Thymus (tissue), 11 donors: Measurements from ENCODE around the gene UBL4A. TPM values are rescaled to one million over a fixed set of nuclear protein-coding genes. Genes with fewer than 3 reads are reported as not detected.
"Not testable (repeated sequence)": the region's sequence is repeated elsewhere in the genome, so short reads cannot be mapped to it uniquely, and the experiment has no call there.

ENCODE experiments used
- DNase-seq, 9 donors: peaks; one replicate each; pipeline ENCODE4 v3.0.0-alpha.2; 2013; ENCODE audit warnings: low spot score in 9 of 9, low read depth in 6 of 9, missing footprints in 1 of 9
- H3K27ac ChIP-seq, 2 donors: one replicate each; pipeline ENCODE4 v1.5.1; 2013; ENCODE audit warnings: control low read depth in 1 of 2, low read depth in 1 of 2, low read length in 1 of 2, mild to moderate bottlenecking in 1 of 2, moderate library complexity in 1 of 2
- H3K27me3 ChIP-seq, 2 donors: one replicate each; pipeline ENCODE4 v1.5.1; 2013; ENCODE audit warnings: low read length in 1 of 2; ENCODE audit not compliant: control insufficient read depth in 2 of 2, insufficient read depth in 1 of 2
- H3K36me3 ChIP-seq, 2 donors: one replicate each; pipeline ENCODE4 v1.5.1; 2013; ENCODE audit warnings: low read length in 1 of 2, mild to moderate bottlenecking in 1 of 2, moderate library complexity in 1 of 2; ENCODE audit not compliant: control insufficient read depth in 2 of 2, insufficient read depth in 2 of 2
- H3K4me1 ChIP-seq, 2 donors: one replicate each; pipeline ENCODE4 v1.5.1; 2013; ENCODE audit warnings: low read length in 2 of 2; ENCODE audit not compliant: control insufficient read depth in 2 of 2, insufficient read depth in 2 of 2
- H3K4me3 ChIP-seq, 2 donors: one replicate each; pipeline ENCODE4 v1.5.1; 2013; ENCODE audit warnings: low read length in 2 of 2, control low read depth in 1 of 2, mild to moderate bottlenecking in 1 of 2
- H3K9me3 ChIP-seq, 2 donors: one replicate each; pipeline ENCODE4 v1.5.1; 2013; ENCODE audit warnings: low read length in 1 of 2, mild to moderate bottlenecking in 1 of 2; ENCODE audit not compliant: control insufficient read depth in 2 of 2, insufficient read depth in 1 of 2
- WGBS: extraction: QIAGEN DNeasy Blood & Tissue Kit; methylation state at CpG from one replicate; pipeline ENCODE4 v1.1.7; 2013; 5-methylcytosine and 5-hydroxymethylcytosine counted together
- polyA plus RNA-seq: library from polyadenylated mRNA; stranded (reverse); fragments of 200-250 nt; gene quantifications from one replicate; pipeline ENCODE4 v1.2.3, GENCODE V29; 2013
- total RNA-seq: library from RNA; stranded (reverse); fragments of 120-200 nt; gene quantifications from one replicate; pipeline ENCODE4 v1.2.4, GENCODE V29; 2013
- donor health status: healthy.

The UBL4A gene
- total and polyA plus RNA-seq, 2 donors: 20.7 to 29.9 TPM

DNA sequence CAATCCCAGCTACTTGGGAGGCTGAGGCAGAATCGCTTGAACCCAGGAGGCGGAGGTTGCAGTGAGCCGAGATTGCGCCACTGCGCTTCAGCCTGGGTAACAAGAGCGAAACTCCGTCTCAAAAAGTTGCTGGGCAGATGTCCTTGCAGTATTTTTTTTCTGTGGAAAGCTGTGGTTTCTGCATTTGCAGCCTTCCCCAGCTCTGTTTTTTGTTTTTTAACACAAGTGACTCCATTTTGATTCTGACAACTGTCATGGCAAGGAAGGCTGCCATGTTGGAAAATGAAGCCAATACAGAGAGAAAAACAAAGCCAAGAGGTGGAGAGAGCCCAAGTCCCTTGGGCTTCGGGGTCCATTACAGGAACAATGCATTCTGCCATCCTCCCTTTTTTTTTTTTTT lies 15.7 kb upstream of the UBL4A start:
- Histone ChIP-seq H3K4me1 (no peaks in the 10 kb centered on the region), H3K9me3 (peaks cover 0 to 6% of the 10 kb centered on the region in 2 donors), H3K36me3 (peaks cover 8 to 15% of the 10 kb centered on the region in 2 donors), H3K27ac (no peak overlapping the region), H3K4me3 (no peak overlapping the region), H3K27me3 (no peaks in the 10 kb centered on the region)
- DNase-seq: no peak
- 83% methylated on average over 8 of the region's 8 CpGs for WGBS

DNA sequence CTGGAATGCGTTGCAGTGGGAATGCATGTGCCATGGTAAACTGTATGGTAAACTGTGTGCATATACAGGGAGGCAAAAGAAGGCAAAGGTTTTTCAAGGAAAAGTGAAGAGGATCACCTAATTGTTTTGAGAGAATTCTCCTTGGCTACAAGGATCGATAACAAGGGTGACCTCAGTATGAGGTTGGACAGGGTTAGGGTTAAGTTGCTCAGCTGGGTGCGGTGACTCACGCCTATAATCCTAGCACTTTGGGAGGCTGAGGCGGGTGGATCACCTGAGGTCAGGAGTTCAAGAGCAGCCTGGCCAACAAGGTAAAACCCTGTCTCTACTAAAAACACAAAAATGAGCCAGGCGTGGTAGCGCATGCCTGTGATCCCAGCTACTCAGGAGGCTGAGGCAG lies 15.0 kb upstream of the UBL4A start:
- H3K27me3 ChIP-seq, H3K36me3 ChIP-seq, H3K4me3 ChIP-seq, H3K27ac ChIP-seq, H3K9me3 ChIP-seq, DNase-seq, H3K4me1 ChIP-seq: not testable (repeated sequence)
- 94% methylated on average over 7 of the region's 7 CpGs for whole genome bisulfite sequencing

DNA sequence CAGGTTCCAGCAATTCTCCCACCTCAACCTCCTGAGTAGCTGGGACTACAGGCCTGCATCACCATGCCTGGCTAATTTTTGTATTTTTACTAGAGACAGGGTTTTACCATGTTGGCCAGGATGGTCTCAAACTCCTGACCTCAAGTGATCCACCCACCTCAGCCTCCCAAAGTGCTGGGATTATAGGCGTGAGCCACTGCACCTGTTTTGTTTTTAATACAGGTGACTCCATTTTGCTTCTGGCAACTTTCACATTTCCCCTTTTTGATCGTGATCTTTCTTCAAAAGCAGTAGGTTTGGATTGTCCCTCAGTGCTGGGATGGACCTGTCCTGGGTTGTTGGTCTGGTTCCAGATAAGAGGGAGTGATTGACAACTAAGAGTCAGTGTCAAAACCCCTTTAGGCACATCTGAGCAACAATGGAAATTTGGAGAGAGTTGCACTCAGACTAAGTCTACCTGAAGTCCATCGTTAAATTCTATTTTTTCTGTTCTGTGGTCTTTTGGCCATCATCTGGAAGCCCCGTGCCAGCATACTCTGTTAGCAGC lies 10.2 kb upstream of the UBL4A start:
- not testable (repeated sequence) for H3K4me3 ChIP-seq, H3K27me3 ChIP-seq, H3K27ac ChIP-seq, H3K9me3 ChIP-seq, H3K36me3 ChIP-seq, DNase-seq, H3K4me1 ChIP-seq
- WGBS: 86% methylated on average over 4 of the region's 4 CpGs

DNA sequence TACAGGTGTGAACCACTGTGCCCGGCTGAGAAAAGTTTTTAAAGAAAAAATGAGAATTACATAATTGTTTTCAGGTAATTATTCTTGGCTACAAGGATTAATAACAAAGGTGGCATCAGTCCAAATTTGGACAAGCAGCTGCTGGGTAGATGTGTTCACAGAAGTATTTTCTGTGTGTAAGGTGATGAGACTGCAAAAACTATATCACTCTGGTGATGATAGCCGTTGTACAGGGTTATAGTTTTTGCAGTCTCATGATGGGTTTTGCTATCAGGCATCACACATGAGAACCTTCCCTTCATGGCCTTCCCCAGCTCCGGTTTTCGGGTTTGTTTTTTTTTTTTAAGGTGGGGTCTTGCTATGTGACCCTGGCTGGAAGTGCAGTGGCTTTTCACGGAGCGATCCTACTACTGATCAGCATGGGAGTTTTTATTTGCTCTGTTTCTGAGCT lies 9.1 kb upstream of the UBL4A start:
- Histone ChIP-seq H3K4me1 (peaks cover 0 to 6% of the 10 kb centered on the region in 2 donors), H3K27ac (no peak overlapping the region), H3K4me3 (no peak overlapping the region), H3K9me3 (no peaks in the 10 kb centered on the region), H3K36me3 (no peaks in the 10 kb centered on the region), H3K27me3 (no peaks in the 10 kb centered on the region)
- WGBS: 63% methylated on average over 6 of the region's 6 CpGs
- no peak for DNase-seq

DNA sequence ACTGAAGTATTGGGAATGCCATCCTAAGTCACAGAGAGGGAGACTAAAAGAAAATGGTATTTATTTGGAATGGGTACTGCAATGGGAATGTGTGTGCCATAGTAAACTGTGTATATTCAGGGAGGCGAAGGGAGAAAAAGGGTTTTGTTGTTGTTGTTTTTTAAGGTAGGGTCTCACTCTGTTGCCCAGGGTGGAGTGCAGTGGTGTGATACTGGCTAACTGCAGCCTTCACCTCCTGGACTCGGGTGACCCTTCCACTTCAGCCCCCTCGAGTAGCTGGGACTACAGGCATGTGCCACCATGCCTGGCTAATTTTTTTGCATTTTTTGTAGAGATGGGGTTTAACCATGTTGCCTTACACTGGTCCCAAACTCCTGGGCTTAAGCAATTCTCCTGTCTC lies 8.3 kb upstream of the UBL4A start:
- Histone ChIP-seq H3K4me1 (peaks cover 0 to 9% of the 10 kb centered on the region in 2 donors), H3K27me3 (no peaks in the 10 kb centered on the region), H3K9me3 (no peaks in the 10 kb centered on the region), H3K27ac (no peak overlapping the region), H3K4me3 (no peak overlapping the region), H3K36me3 (no peaks in the 10 kb centered on the region)
- 93% methylated on average over 3 of the region's 3 CpGs for WGBS
- DNase-seq: no peak

DNA sequence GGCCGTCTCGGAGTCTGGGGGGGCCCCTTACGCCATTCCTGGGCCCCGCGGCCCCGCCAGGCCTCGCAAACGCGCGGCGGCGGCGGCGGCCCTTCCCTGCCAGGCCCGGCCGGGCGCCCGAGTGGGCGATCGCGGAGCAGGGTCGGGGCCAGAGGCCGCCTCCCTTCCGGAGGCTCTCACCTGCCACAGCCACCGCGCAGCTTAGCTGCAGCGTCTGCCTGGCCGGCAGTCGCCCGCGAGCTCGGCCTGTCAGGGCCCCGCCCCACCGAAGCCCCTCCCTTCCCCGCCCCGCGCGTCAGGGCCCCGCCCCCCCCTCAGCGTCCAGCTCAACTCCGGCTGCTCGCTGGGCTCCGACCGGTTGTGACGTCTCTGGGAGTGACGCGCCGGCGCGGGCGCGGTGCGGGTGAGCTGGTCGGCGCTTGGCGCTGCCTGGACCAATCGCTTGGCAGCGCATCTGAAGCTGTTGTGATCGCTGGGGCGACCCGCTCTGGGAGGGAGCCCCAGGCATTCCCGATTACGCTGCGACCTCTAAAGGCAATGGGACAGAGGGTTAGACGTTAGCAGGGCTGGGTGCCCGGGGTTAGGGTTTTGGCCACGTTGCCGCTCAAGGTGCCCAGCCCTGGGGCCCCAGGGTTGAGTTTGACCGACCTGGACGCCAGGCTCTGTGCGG lies 4.1 kb upstream of the UBL4A start, which contains the start of gene SLC10A3:
SLC10A3 (minus strand) TSS at position 216 of the 670 bp plus-strand sequence. CDS start 1,689 bp downstream, outside the sequence.
- Histone ChIP-seq H3K4me1 (peaks cover 5 to 21% of the 10 kb centered on the region in 2 donors), H3K9me3 (peaks cover 0 to 18% of the 10 kb centered on the region in 2 donors), H3K27ac (peak within 1 kb of the TSS; percentile 89 to 94), H3K4me3 (peak within 1 kb of the TSS; percentile 67 to 68), H3K27me3 (no peaks in the 10 kb centered on the region), H3K36me3 (peaks cover 0 to 12% of the 10 kb centered on the region in 2 donors)
- WGBS: under 1% methylated on average over 65 of the region's 71 CpGs
- DNase-seq: peak; percentile 55 to 90 (median 72)

DNA sequence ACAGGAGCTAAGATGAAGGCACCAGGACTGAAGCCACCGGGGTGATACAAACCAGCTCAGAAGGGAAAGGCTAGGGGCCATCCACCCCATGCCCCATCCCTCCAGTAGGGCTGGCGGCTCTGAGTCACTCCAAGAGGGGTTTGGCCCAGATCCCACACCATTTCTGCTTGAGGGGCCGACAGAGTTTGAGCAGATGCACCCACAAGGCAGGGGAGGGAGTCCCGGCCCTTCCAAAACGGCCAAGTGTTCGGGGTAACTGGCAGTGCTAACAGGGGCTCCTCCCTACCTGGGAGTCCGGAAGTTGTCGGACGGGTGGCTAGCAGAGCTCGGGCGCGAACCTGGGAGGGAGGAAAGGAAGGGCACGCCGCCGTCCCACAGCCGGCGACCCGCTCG lies 3.6 kb upstream of the UBL4A start:
- H3K36me3 ChIP-seq: peaks cover 4 to 12% of the 10 kb centered on the region in 2 donors
- peaks cover 0 to 18% of the 10 kb centered on the region in 2 donors for H3K9me3 ChIP-seq
- peaks cover 8 to 27% of the 10 kb centered on the region in 2 donors for H3K4me1 ChIP-seq
- H3K27ac ChIP-seq: peak overlapping the region; percentile 32 to 94
- WGBS: under 1% methylated on average over 19 of the region's 19 CpGs
- peak overlapping the region; percentile 57 to 67 for H3K4me3 ChIP-seq
- peak in 1 of 9 donors; percentile 30 for DNase-seq
- no peaks in the 10 kb centered on the region for H3K27me3 ChIP-seq

DNA sequence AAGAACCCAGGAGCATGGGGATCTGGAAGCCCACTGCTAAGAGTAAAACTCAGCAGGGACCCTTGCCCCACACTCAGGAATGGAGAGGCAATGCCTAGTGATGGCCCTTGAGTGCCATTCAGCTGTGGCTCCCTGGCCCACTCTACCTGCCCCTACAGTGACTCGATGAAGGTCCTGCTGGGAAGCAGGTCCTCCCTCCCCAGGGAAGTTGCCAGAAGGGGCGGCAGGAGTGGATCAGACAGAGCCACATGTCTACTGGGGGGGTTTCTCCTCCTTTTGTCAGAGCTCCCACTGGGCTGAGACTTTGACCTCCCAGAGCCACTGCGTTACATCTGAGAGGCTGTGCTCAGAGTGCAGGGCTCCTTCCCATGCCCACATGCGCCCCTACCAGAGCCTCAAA lies 2.8 kb upstream of the UBL4A start:
- no peak for DNase-seq
- Histone ChIP-seq H3K4me1 (peaks cover 8 to 28% of the 10 kb centered on the region in 2 donors), H3K9me3 (peaks cover 0 to 18% of the 10 kb centered on the region in 2 donors), H3K27me3 (no peaks in the 10 kb centered on the region), H3K27ac (peak overlapping the region in 1 of 2 donors; percentile 18), H3K4me3 (peak overlapping the region in 1 of 2 donors; percentile 67), H3K36me3 (peaks cover 11 to 21% of the 10 kb centered on the region in 2 donors)
- WGBS: 99% methylated on average over 4 of the region's 4 CpGs

DNA sequence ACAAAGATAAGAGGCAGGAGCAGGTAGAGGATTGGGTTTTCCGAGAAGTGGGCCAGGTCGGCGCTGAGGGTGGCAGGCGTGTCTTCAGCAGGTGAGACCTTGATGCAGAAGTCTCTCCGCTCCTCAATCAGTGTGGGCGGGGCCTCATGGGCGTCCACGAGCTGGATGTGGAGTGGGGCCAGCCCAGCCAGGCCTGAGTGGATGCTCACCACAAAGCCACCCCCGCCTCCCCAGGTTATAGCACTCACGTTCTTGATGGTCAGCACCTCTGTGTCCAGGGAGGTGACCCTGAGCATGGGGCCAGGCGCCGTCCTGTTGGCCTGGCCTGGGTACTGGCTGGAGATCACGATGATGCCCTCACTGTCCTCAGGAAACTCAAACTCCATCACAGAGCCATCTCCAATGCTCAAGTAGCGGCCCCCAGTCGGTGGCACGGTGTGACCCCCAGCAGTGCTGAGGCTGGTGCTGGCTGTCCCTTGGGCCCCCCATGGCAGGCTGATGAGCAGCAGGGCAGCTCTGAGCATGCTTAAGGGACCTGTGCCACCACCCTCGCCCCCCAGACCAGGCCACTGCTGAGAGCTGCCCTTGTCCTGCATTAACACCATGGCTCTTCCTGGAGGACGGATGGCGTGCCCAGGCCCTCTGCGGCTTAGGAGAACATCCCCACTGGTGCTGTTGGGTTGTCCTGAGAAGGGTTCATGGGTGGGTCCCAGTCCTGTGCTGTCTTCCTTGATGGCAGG lies 2.1 kb upstream of the UBL4A start:
- DNase-seq: no peak
- 97% methylated on average over 20 of the region's 20 CpGs for WGBS
- Histone ChIP-seq H3K27me3 (no peaks in the 10 kb centered on the region), H3K27ac (no peak overlapping the region), H3K36me3 (peaks cover 18 to 22% of the 10 kb centered on the region in 2 donors), H3K4me1 (peaks cover 8 to 28% of the 10 kb centered on the region in 2 donors), H3K9me3 (peaks cover 0 to 18% of the 10 kb centered on the region in 2 donors), H3K4me3 (no peak overlapping the region)
